KMS-11 (cell line): ENCODE measurements around the gene GALNT9.

Source experiments
- H2AFZ ChIP-seq: fragments of 200-600 bp; sonication (generic); 2 replicates; pipeline ENCODE4 v1.6.1; 2016; ENCODE audit warnings: antibody characterized with exemption, mixed run types, low read depth
- H3K27ac ChIP-seq: fragments of 200-600 bp; sonication (generic); 2 replicates; pipeline ENCODE4 v1.6.1; 2016; ENCODE audit warnings: mild to moderate bottlenecking, mixed run types
- H3K27me3 ChIP-seq: fragments of 200-600 bp; sonication (generic); 2 replicates; pipeline ENCODE4 v1.6.1; 2017; ENCODE audit warnings: mild to moderate bottlenecking, low read depth, mixed run types, moderate library complexity; ENCODE audit not compliant: insufficient read depth
- H3K36me3 ChIP-seq: fragments of 200-600 bp; sonication (generic); 2 replicates; pipeline ENCODE4 v1.6.1; 2017; ENCODE audit warnings: mild to moderate bottlenecking, mixed run types; ENCODE audit not compliant: insufficient read depth
- H3K4me1 ChIP-seq: fragments of 200-600 bp; sonication (generic); 2 replicates; pipeline ENCODE4 v1.6.1; 2016; ENCODE audit warnings: mild to moderate bottlenecking, low read depth, mixed run types; ENCODE audit not compliant: poor library complexity, severe bottlenecking
- H3K4me2 ChIP-seq: fragments of 200-600 bp; sonication (generic); 2 replicates; pipeline ENCODE4 v1.7.0; 2016; ENCODE audit warnings: mild to moderate bottlenecking, mixed run types
- H3K4me3 ChIP-seq: fragments of 200-600 bp; sonication (generic); IDR thresholded peaks from 2 replicates; pipeline ENCODE4 v1.6.1; 2017; ENCODE audit warnings: low read depth, low read length, mixed read lengths; ENCODE audit not compliant: insufficient read depth
- H3K79me2 ChIP-seq: fragments of 200-600 bp; sonication (generic); 2 replicates; pipeline ENCODE4 v1.6.1; 2016; ENCODE audit warnings: low read depth, mixed run types; ENCODE audit not compliant: insufficient read depth
- H3K9ac ChIP-seq: fragments of 200-600 bp; sonication (generic); 2 replicates; pipeline ENCODE4 v1.6.1; 2016; ENCODE audit warnings: mild to moderate bottlenecking, mixed run types
- H4K20me1 ChIP-seq: fragments of 200-600 bp; sonication (generic); 2 replicates; pipeline ENCODE4 v1.6.1; 2016; ENCODE audit warnings: mild to moderate bottlenecking, mixed run types; ENCODE audit not compliant: insufficient read depth
- TF ChIP-seq, protein P1 (sequence below): fragments of 200-600 bp; sonication (generic); conservative IDR thresholded peaks from 2 replicates; pipeline ENCODE4 v1.6.1; 2017; ENCODE audit warnings: low read depth, mild to moderate bottlenecking, antibody characterized with exemption, low read length, moderate library complexity, mixed read lengths

The GALNT9 gene

GRCh38 chr12:132309596-132310086 is 19.7 kb downstream of the GALNT9 start:
- Histone ChIP-seq H3K27me3 (no peaks in the 10 kb centered on the region; the same call in 1 of the 2 replicates), H3K4me1 (no peaks in the 10 kb centered on the region), H3K27ac (no peak overlapping the region)

GRCh38 chr12:132308853-132309595 is 20.4 kb downstream of the GALNT9 start:
- H3K27me3 ChIP-seq: no peaks in the 10 kb centered on the region; the same call in 1 of the 2 replicates

More at GRCh38 chr12:132309596-132310086, 19.7 kb downstream of the GALNT9 start:
- TF ChIP-seq, protein P1, sequence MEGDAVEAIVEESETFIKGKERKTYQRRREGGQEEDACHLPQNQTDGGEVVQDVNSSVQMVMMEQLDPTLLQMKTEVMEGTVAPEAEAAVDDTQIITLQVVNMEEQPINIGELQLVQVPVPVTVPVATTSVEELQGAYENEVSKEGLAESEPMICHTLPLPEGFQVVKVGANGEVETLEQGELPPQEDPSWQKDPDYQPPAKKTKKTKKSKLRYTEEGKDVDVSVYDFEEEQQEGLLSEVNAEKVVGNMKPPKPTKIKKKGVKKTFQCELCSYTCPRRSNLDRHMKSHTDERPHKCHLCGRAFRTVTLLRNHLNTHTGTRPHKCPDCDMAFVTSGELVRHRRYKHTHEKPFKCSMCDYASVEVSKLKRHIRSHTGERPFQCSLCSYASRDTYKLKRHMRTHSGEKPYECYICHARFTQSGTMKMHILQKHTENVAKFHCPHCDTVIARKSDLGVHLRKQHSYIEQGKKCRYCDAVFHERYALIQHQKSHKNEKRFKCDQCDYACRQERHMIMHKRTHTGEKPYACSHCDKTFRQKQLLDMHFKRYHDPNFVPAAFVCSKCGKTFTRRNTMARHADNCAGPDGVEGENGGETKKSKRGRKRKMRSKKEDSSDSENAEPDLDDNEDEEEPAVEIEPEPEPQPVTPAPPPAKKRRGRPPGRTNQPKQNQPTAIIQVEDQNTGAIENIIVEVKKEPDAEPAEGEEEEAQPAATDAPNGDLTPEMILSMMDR: no peak
- Histone ChIP-seq H3K4me2 (no peak overlapping the region), H4K20me1 (no peaks in the 10 kb centered on the region), H3K9ac (no peak overlapping the region), H3K36me3 (no peaks in the 10 kb centered on the region), H3K79me2 (no peaks in the 10 kb centered on the region), H2AFZ (no peak overlapping the region), H3K4me3 (no peak overlapping the region)

GRCh38 chr12:132307976-132308852 is 21.2 kb downstream of the GALNT9 start:
- H3K9ac ChIP-seq: no peak overlapping the region
- no peaks in the 10 kb centered on the region for H4K20me1 ChIP-seq
- H2AFZ ChIP-seq: no peak overlapping the region
- TF ChIP-seq, protein P1: no peak
- no peaks in the 10 kb centered on the region for H3K4me1 ChIP-seq
- H3K4me2 ChIP-seq: no peak overlapping the region
- no peaks in the 10 kb centered on the region for H3K79me2 ChIP-seq
- H3K36me3 ChIP-seq: no peaks in the 10 kb centered on the region
- no peaks in the 10 kb centered on the region; the same call in 1 of the 2 replicates for H3K27me3 ChIP-seq
- no peak overlapping the region for H3K4me3 ChIP-seq
- H3K27ac ChIP-seq: no peak overlapping the region

More at GRCh38 chr12:132308853-132309595, 20.4 kb downstream of the GALNT9 start:
- TF ChIP-seq, protein P1: no peak
- Histone ChIP-seq H3K9ac (no peak overlapping the region), H2AFZ (no peak overlapping the region), H3K4me1 (no peaks in the 10 kb centered on the region), H3K79me2 (no peaks in the 10 kb centered on the region), H3K27ac (no peak overlapping the region), H3K36me3 (no peaks in the 10 kb centered on the region), H3K4me3 (no peak overlapping the region), H3K4me2 (no peak overlapping the region), H4K20me1 (no peaks in the 10 kb centered on the region)

DNA sequence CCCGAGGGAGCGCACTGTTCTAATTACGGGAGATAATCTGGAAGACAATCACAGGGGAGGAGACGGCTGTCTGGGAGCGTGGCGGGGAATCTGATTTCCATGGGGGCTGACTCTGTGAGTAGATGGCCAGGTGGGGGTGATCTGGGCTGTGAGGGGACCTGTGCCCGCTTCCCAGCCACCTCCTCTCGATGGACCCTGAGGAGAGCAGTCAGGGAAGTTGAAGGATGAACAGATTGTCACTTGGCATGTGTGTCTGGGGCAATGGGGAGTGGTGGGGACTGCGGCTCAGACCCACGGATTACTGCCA is 22.6 kb downstream of the GALNT9 start:
- Histone ChIP-seq H3K4me2 (no peak overlapping the region), H3K36me3 (no peaks in the 10 kb centered on the region), H3K9ac (no peak overlapping the region), H3K27me3 (no peaks in the 10 kb centered on the region; the same call in 1 of the 2 replicates), H2AFZ (no peak overlapping the region), H3K4me1 (no peaks in the 10 kb centered on the region), H4K20me1 (no peaks in the 10 kb centered on the region), H3K79me2 (no peaks in the 10 kb centered on the region), H3K27ac (no peak overlapping the region), H3K4me3 (no peak overlapping the region)
- TF ChIP-seq, protein P1: no peak
